ENCODE measurements around the gene CRHR1.

Gene CRHR1

GRCh38 chr17:45824901-45825492 is 40.9 kb downstream of the CRHR1 start:
- FAIRE-seq = no peak

GRCh38 chr17:45825792-45826191 is 41.7 kb downstream of the CRHR1 start:
- FAIRE-seq = no peak

GRCh38 chr17:45826919-45827588 is 42.9 kb downstream of the CRHR1 start:
- FAIRE-seq = no peak

- no peak for FAIRE-seq
Measured at GRCh38 chr17:45828171-45828570, 44.1 kb downstream of the CRHR1 start.

- FAIRE-seq = no peak
Measured at GRCh38 chr17:45828582-45829133, 44.5 kb downstream of the CRHR1 start.

- FAIRE-seq = no peak
Measured at GRCh38 chr17:45833920-45834319, 49.8 kb downstream of the CRHR1 start.

- FAIRE-seq = no peak
Measured at GRCh38 chr17:45834471-45835396, 50.6 kb downstream of the CRHR1 start.

- no peak for FAIRE-seq
Measured at GRCh38 chr17:45835481-45835880, 51.4 kb downstream of the CRHR1 start.

GRCh38 chr17:45836047-45837044 is 52.2 kb downstream of the CRHR1 start:
- no peak for FAIRE-seq

- FAIRE-seq = no peak
Measured at GRCh38 chr17:45837187-45837586, 53.1 kb downstream of the CRHR1 start.

GRCh38 chr17:45837603-45838002 is 53.5 kb downstream of the CRHR1 start:
- FAIRE-seq = no peak

- no peak for FAIRE-seq
Measured at GRCh38 chr17:45838751-45839295, 54.7 kb downstream of the CRHR1 start.

GRCh38 chr17:45839442-45839841 is 55.3 kb downstream of the CRHR1 start:
- FAIRE-seq = no peak

GRCh38 chr17:45841186-45841585 is 57.1 kb downstream of the CRHR1 start:
- no peak for FAIRE-seq

GRCh38 chr17:45841883-45842525 is 57.9 kb downstream of the CRHR1 start:
- FAIRE-seq = no peak

- FAIRE-seq = no peak
Measured at GRCh38 chr17:45843722-45844121, 59.6 kb downstream of the CRHR1 start.

- FAIRE-seq = no peak
Measured at GRCh38 chr17:45844695-45845375, 60.7 kb downstream of the CRHR1 start, which contains the start of gene SPPL2C. SPPL2C (plus strand) TSS chr17:45844881; CDS start chr17:45844907, 26 bp downstream.

- FAIRE-seq = no peak
Measured at GRCh38 chr17:45845376-45846185, 61.5 kb downstream of the CRHR1 start.

- FAIRE-seq = no peak
Measured at GRCh38 chr17:45846223-45846622, 62.1 kb downstream of the CRHR1 start.

- no peak for FAIRE-seq
Measured at GRCh38 chr17:45846646-45847045, 62.5 kb downstream of the CRHR1 start.

Measured in colon (tissue), 2 donors.